GM19397 (cell line): ENCODE measurements around the gene KCNE4.
A peak's percentile ranks its signal among the peaks of the same experiment; 100 is the strongest.

Experiments used
- ATAC-seq: cut with Tn5 transposase; IDR thresholded peaks from one replicate; pipeline ENCODE4 v1.9.1; 2021; ENCODE audit warnings: mild to moderate bottlenecking, moderate library complexity; ENCODE audit not compliant: unreplicated experiment

Gene KCNE4, protein sequence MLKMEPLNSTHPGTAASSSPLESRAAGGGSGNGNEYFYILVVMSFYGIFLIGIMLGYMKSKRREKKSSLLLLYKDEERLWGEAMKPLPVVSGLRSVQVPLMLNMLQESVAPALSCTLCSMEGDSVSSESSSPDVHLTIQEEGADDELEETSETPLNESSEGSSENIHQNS

DNA sequence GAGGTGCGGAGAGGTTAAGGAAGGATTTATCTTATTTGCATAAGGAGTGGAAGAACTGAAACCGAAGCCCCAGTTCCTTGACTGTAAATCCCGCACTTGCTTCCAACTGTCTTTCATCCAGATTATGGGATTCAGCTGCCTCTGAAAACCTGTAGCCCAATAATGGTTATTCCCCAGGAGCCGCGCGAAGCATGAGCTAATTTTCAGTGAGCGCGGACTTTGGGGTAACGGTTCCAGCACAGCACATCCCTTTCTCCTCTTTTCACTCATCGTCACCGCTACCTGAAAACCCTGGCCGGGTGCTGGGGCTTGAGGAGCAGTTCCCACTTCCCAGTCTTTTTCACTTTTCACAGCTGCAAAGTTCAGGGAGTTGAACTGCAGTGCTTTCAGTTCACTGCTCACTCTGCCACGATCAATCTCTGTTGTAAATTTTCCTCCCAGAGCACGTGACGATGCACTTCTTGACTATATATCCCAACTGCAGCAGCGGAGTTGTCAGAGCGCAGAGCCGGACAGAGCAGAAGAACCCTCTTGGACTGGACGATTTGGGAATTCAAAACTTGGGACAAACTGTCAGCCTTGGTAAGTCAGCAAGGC is at the start of gene KCNE4:
KCNE4 (plus strand) TSS at position 498 of the 597 bp plus-strand sequence. CDS start 641 bp downstream, outside the sequence.
- no peak for ATAC-seq

DNA sequence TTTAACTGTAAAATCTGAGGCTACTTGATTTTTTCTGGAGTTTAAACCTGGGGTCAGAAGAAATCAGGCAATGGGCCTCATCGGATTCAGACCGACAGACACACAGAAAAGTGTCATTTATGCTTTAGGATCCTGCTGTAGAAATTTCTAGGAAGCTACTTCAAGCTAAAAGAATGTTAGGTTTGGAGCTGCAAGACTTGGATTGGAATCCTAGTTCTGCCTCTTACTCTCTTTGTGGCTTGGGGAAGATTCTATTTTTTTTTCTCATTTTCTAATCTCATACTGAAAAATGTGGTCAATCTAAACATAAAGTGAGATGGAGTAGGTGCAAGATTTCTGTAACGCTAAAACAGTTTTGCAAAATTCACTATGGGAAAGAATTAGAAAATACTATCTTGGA is 48.8 kb upstream of the KCNE4 start:
- ATAC-seq: no peak

DNA sequence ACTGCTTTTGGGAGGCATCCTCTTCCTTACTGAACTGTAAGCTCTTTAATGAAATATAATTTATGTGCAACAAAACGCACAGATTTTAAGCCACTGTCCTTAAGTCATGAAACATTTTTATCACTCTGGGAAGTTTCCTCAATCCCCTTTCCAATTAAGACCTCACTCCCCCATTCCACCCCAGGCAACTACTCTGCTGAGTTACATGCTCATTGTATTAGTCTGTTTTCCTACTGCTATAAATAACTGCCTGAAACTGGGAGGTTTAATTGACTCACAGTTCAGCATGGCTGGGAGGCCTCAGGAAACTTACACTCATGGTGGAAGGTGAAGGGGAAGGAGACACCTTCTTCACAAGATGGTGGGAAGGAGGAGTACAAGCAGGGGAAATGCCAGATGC is 46.5 kb upstream of the KCNE4 start:
- ATAC-seq: no peak

DNA sequence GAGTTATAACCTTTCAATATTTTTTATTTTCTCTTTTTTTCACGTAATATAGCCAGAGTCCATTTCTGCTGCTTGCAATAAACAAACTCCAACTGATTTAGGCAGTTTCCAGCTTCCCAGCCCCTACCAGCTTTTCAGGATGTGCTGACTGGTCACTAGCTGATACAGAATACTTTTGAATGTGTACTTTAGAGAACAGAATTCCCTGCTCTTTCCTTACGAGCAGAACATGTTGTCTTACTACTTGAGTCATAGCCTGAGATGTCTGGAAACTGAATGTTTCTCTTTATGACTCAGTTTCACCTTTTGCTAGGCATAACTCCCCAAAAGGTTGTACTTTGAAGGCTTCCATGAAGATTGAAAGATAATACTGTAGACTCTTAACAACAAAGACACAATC is 44.5 kb upstream of the KCNE4 start:
- ATAC-seq: no peak

DNA sequence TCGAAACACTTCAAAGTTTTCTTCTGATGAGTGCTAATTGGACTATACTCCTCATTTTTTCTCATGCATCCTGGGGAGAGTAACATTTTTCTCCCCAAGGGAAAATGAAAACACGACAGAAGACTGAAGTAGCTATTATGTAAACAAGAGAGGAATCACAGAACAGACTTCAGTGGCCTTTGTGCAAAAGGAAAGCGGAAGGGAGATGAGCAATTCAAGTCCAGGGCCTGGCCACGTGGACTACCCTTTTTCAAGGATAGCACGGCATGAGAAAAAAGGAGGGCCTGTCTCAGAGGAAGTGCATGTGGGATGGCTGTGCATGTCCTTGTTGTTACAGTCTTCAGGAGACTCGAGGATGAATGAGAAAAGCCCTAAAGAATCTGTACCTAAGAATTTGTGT is 43.8 kb upstream of the KCNE4 start:
- ATAC-seq: no peak

DNA sequence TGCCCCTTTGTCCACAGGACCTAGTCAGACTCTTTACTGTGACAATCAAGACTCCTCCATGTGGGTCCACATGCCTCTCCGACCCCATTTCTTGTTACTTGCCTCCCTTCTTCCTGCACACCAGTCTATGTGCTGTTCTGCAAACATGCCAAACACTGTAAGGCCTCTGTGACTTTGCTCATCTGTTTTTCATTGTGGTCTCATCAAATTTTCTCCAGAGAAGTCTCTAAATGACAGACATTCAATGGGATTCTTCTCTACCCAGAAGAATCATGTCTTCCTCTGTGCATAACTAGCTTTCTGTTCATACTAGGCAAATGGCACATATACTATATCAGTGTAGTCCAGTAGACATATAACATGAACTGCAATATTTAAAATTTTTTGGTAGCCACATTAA is 43.0 kb upstream of the KCNE4 start:
- ATAC-seq: no peak

DNA sequence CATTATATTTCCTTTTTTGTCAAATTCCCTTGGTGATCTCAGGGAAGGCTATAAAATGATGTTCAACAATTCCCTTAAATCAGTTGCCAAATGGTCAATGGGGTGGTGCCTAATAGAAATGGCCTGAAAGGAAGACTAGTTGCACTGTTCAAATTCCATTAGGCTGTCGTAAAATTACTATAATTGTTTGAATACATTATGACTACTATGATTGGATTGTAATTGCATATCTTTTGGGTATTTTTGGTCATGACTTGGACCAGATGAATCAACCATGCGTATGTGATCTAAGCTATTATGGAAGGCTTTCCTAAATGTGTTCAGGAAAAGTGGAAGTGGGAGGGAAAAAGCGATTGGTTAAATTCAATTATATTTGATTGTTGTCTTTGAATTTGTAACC is 41.3 kb upstream of the KCNE4 start:
- ATAC-seq: no peak

DNA sequence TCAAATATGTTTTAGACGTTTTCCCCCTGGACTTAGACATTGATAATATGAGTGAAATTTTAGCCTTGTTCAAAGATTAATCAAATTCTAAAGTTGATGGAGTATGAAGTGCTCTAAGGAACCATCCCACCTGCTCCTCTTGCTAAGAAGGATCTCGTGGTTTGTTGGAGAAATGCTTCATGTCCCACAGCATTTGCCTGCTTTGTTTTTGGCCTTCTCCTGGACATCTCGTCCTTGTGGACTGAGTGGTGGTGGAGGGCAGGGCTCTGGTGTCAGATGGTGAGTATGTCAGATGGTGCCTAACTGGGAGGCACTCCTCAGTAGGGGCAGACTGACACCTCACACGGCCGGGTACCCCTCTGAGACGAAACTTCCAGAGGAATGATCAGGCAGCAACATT is 39.7 kb upstream of the KCNE4 start:
- ATAC-seq: no peak

DNA sequence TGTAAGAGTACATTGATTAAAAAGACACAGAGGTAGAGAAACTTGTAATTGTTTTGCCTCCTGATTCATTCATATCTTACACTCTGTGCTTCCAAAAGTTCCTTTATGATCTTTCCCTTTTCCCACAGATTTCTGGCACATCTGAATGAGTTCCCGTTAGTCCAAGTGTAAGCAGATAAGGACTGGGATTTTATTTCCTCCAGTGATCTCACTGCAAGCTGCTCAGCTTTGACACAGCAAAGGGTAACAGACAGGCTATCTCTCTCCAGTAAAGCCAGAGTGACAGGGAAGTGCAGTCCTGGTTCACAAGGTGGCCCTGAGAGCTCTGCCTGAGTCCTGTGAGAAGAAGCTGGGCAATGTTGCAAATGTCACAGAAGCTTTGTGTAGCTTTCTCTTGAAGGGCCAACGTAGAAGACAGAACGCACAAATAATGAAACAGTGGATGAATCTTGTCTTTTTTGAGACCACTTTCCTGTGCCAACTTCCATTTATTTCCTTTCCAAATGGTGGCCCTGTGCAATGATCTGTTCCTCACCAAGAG is 32.5 kb upstream of the KCNE4 start:
- no peak for ATAC-seq

DNA sequence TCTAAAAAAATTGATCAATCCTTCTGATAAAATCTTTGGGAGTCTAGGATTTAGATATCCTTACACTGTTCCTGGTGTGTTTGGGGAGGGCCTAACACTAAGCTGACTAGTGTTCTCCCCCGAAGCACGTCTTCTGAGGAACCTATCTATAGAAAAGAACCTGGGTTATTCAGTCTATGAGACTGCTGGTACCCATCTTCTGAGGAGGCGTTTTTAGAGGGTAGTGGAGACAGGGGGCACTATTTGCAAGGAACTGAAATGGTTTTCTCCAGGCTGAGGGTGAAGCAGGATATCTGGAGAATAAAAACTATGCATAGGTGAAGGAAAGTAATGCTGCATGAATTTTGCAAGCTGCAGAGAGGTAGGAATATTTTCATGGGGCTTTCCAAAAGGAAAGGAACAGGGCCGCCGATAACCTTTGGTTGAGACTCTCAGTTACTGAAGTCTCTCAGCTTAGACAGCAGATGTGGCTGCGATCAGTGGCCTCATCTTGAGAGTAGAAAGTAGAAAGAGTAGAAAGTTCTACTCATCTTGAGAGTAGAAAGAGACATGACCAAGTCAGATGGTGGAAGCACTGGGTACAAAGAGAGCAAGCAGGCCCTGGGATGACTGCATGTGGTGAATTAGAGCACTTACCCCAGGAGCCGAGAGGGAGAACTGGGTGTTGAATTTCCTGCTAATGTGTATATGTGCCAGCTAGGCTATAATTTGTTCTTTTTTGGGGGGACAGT is 31.8 kb upstream of the KCNE4 start:
- peak; percentile 88 for ATAC-seq

DNA sequence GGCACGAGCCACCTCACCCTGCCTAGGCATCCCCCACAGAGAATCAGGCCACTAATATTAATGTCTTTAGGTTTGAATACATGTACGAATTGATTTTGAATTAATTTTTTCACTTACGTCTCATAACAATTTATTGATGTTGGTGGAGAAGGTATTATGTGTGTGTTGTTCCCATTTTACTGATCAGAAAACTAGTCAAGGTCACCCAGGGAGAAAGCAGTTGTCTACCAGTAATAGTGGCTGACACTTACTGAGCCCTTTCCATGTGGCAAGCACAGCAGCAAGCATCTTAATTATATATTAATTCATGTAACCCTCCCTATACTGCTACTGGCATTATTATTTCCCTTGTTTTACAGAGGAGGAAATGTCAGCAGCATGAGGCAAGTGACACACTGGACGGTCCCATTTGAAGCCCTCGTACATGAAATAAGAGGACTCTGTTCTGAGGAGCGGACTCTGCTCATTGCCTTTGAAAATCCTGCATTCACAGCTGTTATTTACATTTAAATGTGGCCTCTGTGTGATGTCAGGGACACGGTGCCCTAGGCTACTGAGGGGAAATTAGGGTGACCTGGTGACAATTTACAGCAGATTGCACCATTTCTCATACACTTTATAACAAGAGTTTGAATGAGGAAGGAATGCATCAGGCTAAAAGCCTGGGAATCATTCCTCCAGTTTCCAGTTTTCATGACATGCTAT is 30.9 kb upstream of the KCNE4 start:
- no peak for ATAC-seq

DNA sequence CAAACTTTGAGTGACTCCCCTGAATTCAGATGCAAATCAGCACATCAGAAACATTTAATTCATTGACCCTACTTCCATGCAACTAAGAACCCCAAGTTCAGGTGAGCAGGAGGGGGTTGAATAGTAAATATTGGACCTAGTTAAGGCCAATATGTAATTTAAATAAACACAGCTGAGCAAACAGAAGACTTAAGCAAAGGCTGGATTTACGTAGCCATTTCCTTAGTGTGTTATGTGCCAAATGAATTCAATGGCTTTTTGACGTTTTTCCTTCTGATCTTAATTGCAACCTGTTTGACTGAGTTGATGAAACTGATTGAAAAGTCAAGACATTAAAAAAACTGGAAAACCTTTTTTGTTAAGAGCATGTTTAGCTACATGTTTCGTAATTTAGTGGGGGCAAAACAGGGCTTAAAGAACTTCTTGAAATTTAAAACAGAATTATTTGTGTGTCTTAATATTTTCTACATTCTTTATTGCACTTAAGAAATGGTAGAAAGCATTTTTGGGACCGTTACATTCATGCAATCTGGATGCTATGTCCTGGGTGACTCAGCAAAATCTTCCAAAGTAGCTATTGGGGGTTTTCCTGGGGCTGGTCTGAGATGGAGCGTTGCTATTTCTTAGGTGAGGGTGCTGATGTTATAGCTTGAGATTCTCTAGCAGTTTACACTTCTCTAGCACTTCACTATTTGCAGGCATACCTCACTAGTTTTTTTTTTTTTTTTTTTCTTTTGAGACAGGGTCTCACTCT is 25.5 kb upstream of the KCNE4 start:
- ATAC-seq: no peak

DNA sequence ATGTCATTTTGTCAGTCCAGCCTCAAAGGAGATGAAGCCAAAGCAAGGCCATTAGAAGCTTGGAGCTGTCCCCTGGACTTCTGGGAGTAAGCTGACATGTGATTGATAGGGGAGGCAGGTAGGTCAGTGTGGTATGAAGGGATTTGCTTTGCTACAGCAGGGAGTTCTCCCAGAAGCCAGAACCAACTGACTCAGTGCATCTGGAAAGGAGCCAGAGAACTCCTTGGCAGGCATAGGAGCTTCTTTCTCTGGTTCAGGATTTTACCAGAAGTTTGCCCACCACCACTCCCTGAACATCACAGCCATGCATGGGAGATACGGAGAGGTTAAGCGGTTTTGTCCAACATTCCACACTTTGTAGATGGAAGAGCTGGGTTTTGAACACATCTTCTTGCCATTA is 24.5 kb upstream of the KCNE4 start:
- ATAC-seq: no peak

DNA sequence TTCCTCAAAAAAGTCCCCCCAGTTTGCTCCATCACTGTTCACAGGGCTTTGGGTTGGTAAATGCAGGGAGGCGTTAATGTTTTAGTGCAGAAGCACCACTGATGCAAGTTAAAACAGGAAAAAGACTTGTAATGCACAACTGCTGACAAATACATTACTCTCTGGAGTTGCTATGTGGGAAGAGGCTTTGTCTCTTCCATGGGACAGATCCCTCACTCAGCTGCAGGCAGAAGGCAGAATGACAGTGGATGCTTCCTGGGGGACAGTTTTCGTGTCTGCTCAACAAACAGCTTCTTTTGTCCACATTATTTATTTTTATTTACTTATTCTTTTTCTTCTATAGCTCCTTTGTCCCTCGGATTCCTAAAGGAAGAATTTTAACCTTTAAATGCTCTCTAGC is 22.7 kb upstream of the KCNE4 start:
- ATAC-seq: no peak

DNA sequence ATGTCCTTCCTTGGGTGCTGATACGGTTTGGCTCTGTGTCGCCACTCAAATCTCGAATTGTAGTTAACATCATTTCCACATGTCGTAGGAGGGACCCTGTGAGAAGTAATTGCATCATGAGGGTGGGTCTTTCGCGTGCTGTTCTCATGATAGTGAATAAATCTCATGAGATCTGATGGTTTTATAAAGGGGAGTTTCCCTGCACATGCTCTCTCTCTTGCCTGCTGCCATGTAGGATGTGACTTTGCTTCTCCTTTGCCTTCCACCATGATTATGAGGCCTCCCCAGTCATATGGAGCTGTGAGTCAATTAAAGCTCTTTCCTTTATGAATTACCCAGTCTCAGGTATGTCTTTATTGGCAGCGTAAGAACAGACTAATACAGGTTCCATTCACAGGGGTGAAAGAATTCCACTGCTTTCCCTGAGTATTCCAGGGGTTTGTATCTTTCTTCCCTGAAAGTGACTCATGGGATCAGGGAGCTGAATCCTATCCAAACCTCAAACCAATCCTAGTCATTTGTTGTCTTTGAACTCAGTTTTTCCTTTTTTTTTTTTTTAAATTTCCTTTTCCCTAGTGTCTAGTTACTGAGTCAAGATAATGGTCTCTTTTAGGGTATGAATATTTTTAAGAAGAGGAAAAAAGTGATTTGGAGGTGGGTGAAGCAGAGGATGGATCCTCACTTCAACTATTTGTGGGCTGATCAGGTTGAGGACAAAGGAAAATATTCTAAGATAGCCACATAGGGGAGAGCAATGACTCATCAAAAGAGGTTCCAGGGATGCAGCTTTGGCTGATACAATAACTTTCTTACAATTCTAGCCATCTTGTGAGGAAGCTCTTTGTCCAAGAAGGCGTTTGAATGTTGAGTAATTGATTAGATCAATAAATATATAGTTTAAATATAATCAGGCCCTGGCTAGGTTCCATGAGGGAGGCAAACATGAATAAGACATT is 19.5 kb upstream of the KCNE4 start:
- no peak for ATAC-seq

DNA sequence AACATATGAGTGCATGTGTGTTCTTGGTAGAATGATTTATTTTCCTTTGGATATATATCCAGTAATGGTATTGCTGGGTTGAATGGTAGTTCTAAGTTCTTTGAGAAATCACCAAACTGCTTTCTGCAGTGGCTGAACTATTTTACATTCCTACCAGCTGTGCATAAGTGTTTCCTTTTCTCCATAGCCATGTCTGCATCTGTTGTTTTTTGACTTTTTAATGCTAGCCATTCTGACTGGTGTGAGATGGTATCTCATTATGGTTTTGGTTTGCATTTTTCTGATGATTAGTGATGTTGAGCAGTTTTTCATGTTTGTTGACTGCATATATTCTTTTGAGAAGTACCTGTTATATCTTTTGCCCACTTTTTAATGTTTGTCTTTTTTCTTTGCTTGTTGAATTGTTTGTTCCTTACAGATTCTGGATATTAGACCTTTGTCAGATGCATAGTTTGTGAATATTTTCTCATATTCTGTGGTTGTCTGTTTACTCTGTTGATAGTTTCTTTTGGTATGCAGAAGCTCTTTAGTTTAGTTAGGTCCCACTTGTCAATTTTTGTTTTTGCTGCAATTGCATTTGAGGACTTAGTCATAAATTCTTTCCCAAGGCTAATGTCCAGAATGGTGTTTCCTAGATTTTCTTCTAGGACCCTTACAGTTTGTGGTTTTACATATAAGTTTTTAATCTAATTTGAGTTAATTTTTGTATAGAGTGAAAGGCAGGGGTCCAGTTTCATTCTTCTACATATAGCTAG is 17.6 kb upstream of the KCNE4 start:
- ATAC-seq: no peak

DNA sequence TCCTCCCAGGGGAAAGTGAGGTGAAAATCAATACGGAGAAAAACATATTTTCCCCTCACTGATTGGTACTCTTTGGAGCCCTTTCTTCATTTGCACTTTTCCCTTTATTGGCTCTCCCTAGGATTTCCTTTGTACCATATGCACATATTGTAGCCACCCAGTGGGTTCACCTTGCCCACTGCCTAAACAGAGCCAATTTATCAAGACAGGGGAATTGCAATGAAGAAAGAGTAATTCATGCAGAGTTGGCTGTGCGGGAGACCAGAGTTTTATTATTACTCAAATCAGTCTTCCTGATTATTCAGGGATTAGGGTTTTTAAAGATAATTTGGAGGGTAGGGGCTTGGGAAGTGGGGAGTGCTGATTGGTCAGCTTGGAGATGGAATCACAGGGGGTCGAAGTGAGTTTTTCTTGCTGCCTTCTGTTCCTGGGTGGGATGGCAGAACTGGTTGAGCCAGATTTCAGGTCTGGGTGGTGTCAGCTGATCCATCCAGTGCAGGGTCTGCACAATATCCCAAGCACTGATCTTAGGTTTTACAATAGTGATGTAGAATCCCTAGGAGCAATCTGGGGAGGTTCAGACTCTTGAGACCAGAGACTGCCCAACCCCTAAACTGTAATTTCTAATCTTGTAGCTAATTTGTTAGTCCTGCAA is 15.1 kb upstream of the KCNE4 start:
- no peak for ATAC-seq

DNA sequence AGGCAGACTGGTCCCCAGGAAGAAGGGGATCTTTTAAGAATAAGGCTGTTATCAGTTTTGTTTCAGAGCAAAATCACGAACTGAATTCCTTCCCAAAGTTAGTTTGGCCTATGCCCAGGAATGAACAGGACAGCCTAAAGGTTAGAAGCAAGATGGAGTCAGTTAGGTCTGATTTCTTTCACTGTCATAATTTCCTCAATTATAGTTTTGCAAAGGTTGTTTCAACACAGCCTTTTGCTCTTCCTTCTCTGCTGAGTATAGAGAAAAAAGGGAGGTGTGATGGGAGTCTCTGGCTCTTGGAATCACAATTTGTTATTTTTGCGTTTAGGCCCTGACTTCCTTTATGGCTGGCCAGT is 14.6 kb upstream of the KCNE4 start:
- no peak for ATAC-seq

DNA sequence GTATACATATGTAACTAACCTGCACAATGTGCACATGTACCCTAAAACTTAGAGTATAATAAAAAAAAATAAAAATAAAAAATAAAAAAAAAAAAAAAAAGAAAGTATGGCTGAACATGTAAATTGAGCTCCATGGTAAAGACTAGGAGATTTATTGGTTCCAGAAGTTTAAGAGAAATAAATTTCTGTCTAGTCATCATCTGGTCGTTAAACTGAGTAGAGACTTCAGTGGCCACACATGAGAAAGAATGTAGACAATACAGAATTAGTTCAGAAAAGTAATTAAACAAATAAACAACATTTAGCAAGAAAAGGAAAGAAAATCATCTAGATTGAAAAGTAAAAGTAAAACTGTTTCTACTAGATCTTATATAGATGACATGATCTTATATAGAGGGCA is 12.4 kb upstream of the KCNE4 start:
- ATAC-seq: no peak
